G401 (cell line): Measurements from ENCODE around the gene KLHL8. TPM values are rescaled to one million over a fixed set of nuclear protein-coding genes. Genes with fewer than 3 reads are reported as not detected.

Experiments
- DNase-seq: peaks from one replicate; pipeline ENCODE4 v3.0.0-alpha.2; 2015; ENCODE audit warnings: low spot score
- in situ Hi-C: cut with HindIII; loops from 2 replicates; pipeline ENCODE4 v1.10.0; 2016; ENCODE audit warnings: low sequenced_read_pairs, mixed read lengths
- total RNA-seq: library from RNA; depleted of rRNA; stranded (reverse); fragments of >200 nt; shearing (Covaris generic); gene quantifications from 2 replicates; pipeline ENCODE4 v1.2.3, GENCODE V29; 2014; rRNA removed

The KLHL8 gene
- 8.3 and 13.4 TPM in 2 replicates for total RNA-seq

GRCh38 chr4:87220094-87220822 is at the start of gene KLHL8:
Gene KLHL8 (minus strand): TSS chr4:87220618. CDS start chr4:87195539, 25,079 bp downstream.
- peak; percentile 88 for DNase-seq
- in situ Hi-C loops = no loop called here

GRCh38 chr4:87270144-87270543 is 49.7 kb upstream of the KLHL8 start:
- DNase-seq = peak; percentile 10
- in situ Hi-C loops = no loop called here

- DNase-seq = no peak
- in situ Hi-C loops = no loop called here
These were observed 48.0 kb upstream of the KLHL8 start for GRCh38 chr4:87268411-87268810.

- in situ Hi-C loops = no loop called here
These were observed 46.6 kb upstream of the KLHL8 start for GRCh38 chr4:87266986-87267385.

GRCh38 chr4:87262886-87263285 is 42.5 kb upstream of the KLHL8 start:
- DNase-seq = no peak
- in situ Hi-C loops = no loop called here

More at GRCh38 chr4:87266986-87267385, 46.6 kb upstream of the KLHL8 start:
- no peak for DNase-seq

GRCh38 chr4:87260477-87260876 is 40.1 kb upstream of the KLHL8 start:
- no peak for DNase-seq
- in situ Hi-C loops = no loop called here

GRCh38 chr4:87258677-87259076 is 38.3 kb upstream of the KLHL8 start:
- in situ Hi-C loops = no loop called here

GRCh38 chr4:87257523-87257922 is 37.1 kb upstream of the KLHL8 start:
- in situ Hi-C loops = no loop called here
- DNase-seq = peak; percentile 22

More at GRCh38 chr4:87258677-87259076, 38.3 kb upstream of the KLHL8 start:
- DNase-seq = no peak

GRCh38 chr4:87255755-87256154 is 35.3 kb upstream of the KLHL8 start:
- in situ Hi-C loops = no loop called here

GRCh38 chr4:87251106-87251505 is 30.7 kb upstream of the KLHL8 start:
- in situ Hi-C loops = no loop called here

More at GRCh38 chr4:87255755-87256154, 35.3 kb upstream of the KLHL8 start:
- DNase-seq = no peak

GRCh38 chr4:87250294-87250693 is 29.9 kb upstream of the KLHL8 start:
- no peak for DNase-seq
- in situ Hi-C loops = no loop called here

More at GRCh38 chr4:87251106-87251505, 30.7 kb upstream of the KLHL8 start:
- peak; percentile 92 for DNase-seq

- in situ Hi-C loops = no loop called here
- no peak for DNase-seq
These were observed 29.1 kb upstream of the KLHL8 start for GRCh38 chr4:87249332-87250019.

- in situ Hi-C loops = no loop called here
- DNase-seq = no peak
These were observed 23.1 kb upstream of the KLHL8 start for GRCh38 chr4:87243426-87244053.

GRCh38 chr4:87241336-87241735 is 20.9 kb upstream of the KLHL8 start:
- in situ Hi-C loops = no loop called here
- no peak for DNase-seq

GRCh38 chr4:87240341-87240740 is 19.9 kb upstream of the KLHL8 start:
- DNase-seq = no peak
- in situ Hi-C loops = no loop called here

GRCh38 chr4:87239821-87240220 is 19.4 kb upstream of the KLHL8 start:
- in situ Hi-C loops = no loop called here
- DNase-seq = no peak

GRCh38 chr4:87239194-87239593 is 18.8 kb upstream of the KLHL8 start:
- in situ Hi-C loops = no loop called here
- DNase-seq = no peak

- no peak for DNase-seq
- in situ Hi-C loops = no loop called here
These were observed 16.4 kb upstream of the KLHL8 start for GRCh38 chr4:87236861-87237260.

- in situ Hi-C loops = no loop called here
These were observed 14.7 kb upstream of the KLHL8 start for GRCh38 chr4:87235020-87235671.

GRCh38 chr4:87232216-87232615 is 11.8 kb upstream of the KLHL8 start:
- in situ Hi-C loops = no loop called here
- DNase-seq = no peak

More at GRCh38 chr4:87235020-87235671, 14.7 kb upstream of the KLHL8 start:
- DNase-seq = peak; percentile 13
